Fibroblast of lung (primary cell): ENCODE data around the gene CHTF18. TPM values are rescaled to one million over a fixed set of nuclear protein-coding genes. Genes with fewer than 3 reads are reported as not detected.

Experiments used
- DNase-seq, 2 donors: peaks; one replicate each; pipeline versions ENCODE4 v3.0.0 to v3.0.0-alpha.2; 2010; ENCODE audit warnings: low read depth in 2 of 2
- H2AFZ ChIP-seq: 2 replicates; pipeline ENCODE4 v1.5.1; 2012; ENCODE audit warnings: low read length, control low read depth, inconsistent platforms
- H3K27ac ChIP-seq: 2 replicates; pipeline ENCODE4 v1.5.1; 2011; ENCODE audit warnings: low read length, control low read depth; ENCODE audit not compliant: insufficient read depth
- H3K27me3 ChIP-seq: 2 replicates; pipeline ENCODE4 v1.5.1; 2011; ENCODE audit warnings: mild to moderate bottlenecking, low read length; ENCODE audit not compliant: control insufficient read depth, insufficient read depth
- H3K36me3 ChIP-seq: 2 replicates; pipeline ENCODE4 v1.5.1; 2011; ENCODE audit warnings: low read length; ENCODE audit not compliant: control insufficient read depth, insufficient read depth
- H3K4me1 ChIP-seq: 2 replicates; pipeline ENCODE4 v1.5.1; 2011; ENCODE audit warnings: low read length; ENCODE audit not compliant: control insufficient read depth, insufficient read depth; ENCODE audit errors: extremely low read depth
- H3K4me2 ChIP-seq: 2 replicates; pipeline ENCODE4 v1.5.1; 2011; ENCODE audit warnings: low read length, control low read depth; ENCODE audit not compliant: insufficient read depth; ENCODE audit errors: extremely low read depth
- H3K4me3 ChIP-seq, 4 experiments: fragments of 200-600 bp in 1 of 4; sonication (generic) in 1 of 4; replicated peaks in 1 of 4; 2 replicates each; pipeline ENCODE4 v1.5.1; 2011 to 2016; ENCODE audit warnings: low read length in 4 of 4, low read depth in 3 of 4, mild to moderate bottlenecking in 3 of 4, control low read depth in 2 of 4, inconsistent platforms in 1 of 4, mixed read lengths in 1 of 4; ENCODE audit not compliant: insufficient read depth in 1 of 4; ENCODE audit errors: control extremely low read depth in 1 of 4
- H3K79me2 ChIP-seq: 2 replicates; pipeline ENCODE4 v1.5.1; 2012; ENCODE audit warnings: mild to moderate bottlenecking, low read length, inconsistent platforms; ENCODE audit not compliant: control insufficient read depth, insufficient read depth
- H3K9ac ChIP-seq: 2 replicates; pipeline ENCODE4 v1.5.1; 2011; ENCODE audit warnings: mild to moderate bottlenecking, low read length, control low read depth; ENCODE audit not compliant: insufficient read depth
- H3K9me3 ChIP-seq: 2 replicates; pipeline ENCODE4 v1.5.1; 2012; ENCODE audit warnings: low read depth, low read length; ENCODE audit not compliant: control insufficient read depth, insufficient read depth
- H4K20me1 ChIP-seq: 2 replicates; pipeline ENCODE4 v1.5.1; 2011; ENCODE audit warnings: low read length; ENCODE audit not compliant: control insufficient read depth, insufficient read depth; ENCODE audit errors: extremely low read depth
- CTCF ChIP-seq, 2 donors: IDR thresholded peaks in 1 of 2; conservative IDR thresholded peaks in 1 of 2; 1 replicate in 1 of 2; 2 replicates in 1 of 2; pipeline ENCODE4 v1.5.1; 2011 to 2012; ENCODE audit warnings: low read length in 2 of 2, control low read depth in 1 of 2, inconsistent platforms in 1 of 2, low read depth in 1 of 2, mild to moderate bottlenecking in 1 of 2
- EZH2 ChIP-seq: IDR thresholded peaks from 2 replicates; pipeline ENCODE4 v1.5.1; 2012; ENCODE audit warnings: low read length, control low read depth, mild to moderate bottlenecking; ENCODE audit errors: missing control alignments
- polyA plus RNA-seq, 2 donors: library from polyadenylated mRNA; depleted of rRNA in 1 of 2; stranded (reverse) in 1 of 2; unstranded in 1 of 2; fragments of >200 nt; gene quantifications; 2 replicates each; pipeline ENCODE4 v1.2.1, GENCODE V29; 2011 to 2012; ENCODE audit warnings: missing spikeins in 1 of 2
- total RNA-seq: library from RNA; depleted of rRNA; stranded (reverse); fragments of >200 nt; gene quantifications from 2 replicates; pipeline ENCODE4 v1.2.1, GENCODE V29; 2014

Gene CHTF18
- total and polyA plus RNA-seq, 2 donors (not counting 1 experiment from before 2014, with no cell fraction given): 1.1 to 4.3 TPM

DNA sequence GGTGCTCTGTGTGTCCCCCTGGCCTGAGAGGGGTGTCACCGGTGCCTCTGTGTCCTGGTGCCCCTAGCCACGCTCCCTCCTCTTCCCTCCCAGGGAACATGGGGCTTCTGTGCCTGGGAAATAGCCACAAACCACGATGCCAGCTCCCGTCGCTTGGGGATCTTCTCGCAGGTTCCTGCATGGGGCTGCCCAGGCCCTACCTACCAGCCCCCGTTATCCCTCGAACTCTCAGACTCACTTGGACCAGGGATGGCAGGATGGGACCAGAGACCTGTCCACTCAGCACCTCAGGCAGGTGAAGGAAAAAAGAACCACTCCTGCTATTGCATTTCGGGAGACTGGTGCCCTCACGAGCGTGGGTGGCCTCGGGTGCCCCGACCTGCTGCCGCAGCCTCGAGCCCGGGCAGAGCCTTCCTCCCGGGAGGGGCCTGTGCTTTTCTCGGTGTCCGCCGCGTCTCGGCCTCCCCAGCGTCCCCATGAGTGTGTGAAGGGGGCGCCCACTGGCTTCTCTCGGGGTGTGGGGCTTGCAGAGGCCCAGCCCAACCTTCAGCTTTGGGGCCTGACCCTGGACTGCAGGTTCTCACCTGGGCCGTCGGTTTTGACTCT lies 53.1 kb downstream of the CHTF18 start:
- H2AFZ ChIP-seq: no peak overlapping the region
- H3K79me2 ChIP-seq: no peaks in the 10 kb centered on the region
- H3K27me3 ChIP-seq: no peaks in the 10 kb centered on the region
- H3K36me3 ChIP-seq: no peaks in the 10 kb centered on the region
- no peaks in the 10 kb centered on the region for H3K4me1 ChIP-seq
- H3K4me2 ChIP-seq: no peak overlapping the region
- no peak for TF ChIP-seq CTCF (conservative IDR thresholded peaks at IDR 0.05 in 1 of 2, IDR thresholded peaks at IDR 0.05 in 1 of 2; ENCODE audit: low read depth in 1 of 2, low read length in 2 of 2)
- TF ChIP-seq EZH2: no peak
- H3K9ac ChIP-seq: no peak overlapping the region
- no peaks in the 10 kb centered on the region for H4K20me1 ChIP-seq
- no peaks in the 10 kb centered on the region for H3K9me3 ChIP-seq
- no peak overlapping the region for H3K27ac ChIP-seq
- no peak for DNase-seq
- no peak overlapping the region for H3K4me3 ChIP-seq

- Histone ChIP-seq H3K27ac (no peak overlapping the region), H3K9me3 (no peaks in the 10 kb centered on the region), H2AFZ (no peak overlapping the region), H3K27me3 (no peaks in the 10 kb centered on the region), H3K4me1 (no peaks in the 10 kb centered on the region), H3K4me3 (no peak overlapping the region), H3K36me3 (no peaks in the 10 kb centered on the region), H4K20me1 (no peaks in the 10 kb centered on the region), H3K4me2 (no peak overlapping the region), H3K79me2 (no peaks in the 10 kb centered on the region), H3K9ac (no peak overlapping the region)
- no peak for TF ChIP-seq CTCF (conservative IDR thresholded peaks at IDR 0.05 in 1 of 2, IDR thresholded peaks at IDR 0.05 in 1 of 2; ENCODE audit: low read depth in 1 of 2, low read length in 2 of 2)
- no peak for TF ChIP-seq EZH2
- peak in 1 of 2 donors; percentile 7 for DNase-seq
These were observed 53.6 kb downstream of the CHTF18 start for GRCh38 chr16:842061-842476.

- H2AFZ ChIP-seq: no peak overlapping the region
- no peaks in the 10 kb centered on the region for H3K9me3 ChIP-seq
These were observed 54.5 kb downstream of the CHTF18 start for GRCh38 chr16:842711-843560.

More at GRCh38 chr16:842711-843560, 54.5 kb downstream of the CHTF18 start:
- no peaks in the 10 kb centered on the region for H3K36me3 ChIP-seq
- no peak overlapping the region for H3K4me2 ChIP-seq
- H3K4me3 ChIP-seq: no peak overlapping the region
- H3K27ac ChIP-seq: no peak overlapping the region
- no peaks in the 10 kb centered on the region for H3K4me1 ChIP-seq
- H3K27me3 ChIP-seq: no peaks in the 10 kb centered on the region
- H3K9ac ChIP-seq: no peak overlapping the region
- no peaks in the 10 kb centered on the region for H3K79me2 ChIP-seq
- no peaks in the 10 kb centered on the region for H4K20me1 ChIP-seq
- DNase-seq: no peak
- no peak for TF ChIP-seq CTCF (conservative IDR thresholded peaks at IDR 0.05 in 1 of 2, IDR thresholded peaks at IDR 0.05 in 1 of 2; ENCODE audit: low read depth in 1 of 2, low read length in 2 of 2)
- TF ChIP-seq EZH2: no peak
